NT2/D1 (cell line): Measurements from ENCODE around the gene POMT1.

Experiments used
- SUZ12 ChIP-seq: IDR thresholded peaks from 2 replicates; pipeline ENCODE4 v1.6.1; 2011; ENCODE audit not compliant: insufficient read length, insufficient read depth; ENCODE audit errors: extremely low read depth
- YY1 ChIP-seq: IDR thresholded peaks from 2 replicates; pipeline ENCODE4 v1.6.1; 2011; ENCODE audit not compliant: insufficient read length, insufficient read depth
- ZNF274 ChIP-seq: IDR thresholded peaks from 2 replicates; pipeline ENCODE4 v1.6.1; 2011; ENCODE audit warnings: mild to moderate bottlenecking, low read depth, low read length

GRCh38 chr9:131473891-131474290 lies 28.8 kb upstream of the POMT1 start:
- TF ChIP-seq ZNF274 (no peak), YY1 (no peak), SUZ12 (no peak)
